ENCODE measurements around the gene IGFL3.

The IGFL3 gene

DNA sequence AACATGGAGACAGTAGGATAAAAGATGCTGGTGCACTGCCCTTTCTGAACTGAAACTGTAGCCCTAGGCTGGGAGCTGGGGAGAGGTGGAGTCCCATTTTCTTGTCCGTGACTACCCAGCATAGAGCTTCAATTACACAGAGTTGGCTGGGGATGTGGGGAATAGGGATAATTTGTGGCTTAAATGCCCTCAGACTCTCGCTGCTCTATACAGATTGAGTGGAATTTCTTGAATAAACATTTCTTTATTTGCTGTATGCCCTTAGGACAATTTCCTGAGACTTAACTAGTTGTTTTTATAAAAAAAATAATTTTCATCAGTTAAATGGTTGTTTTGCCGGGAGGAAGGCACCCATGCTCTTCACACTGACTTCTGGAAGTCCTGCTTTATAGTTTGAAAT, 30.7 kb upstream of the IGFL3 start:
- TF ChIP-seq, protein P1, sequence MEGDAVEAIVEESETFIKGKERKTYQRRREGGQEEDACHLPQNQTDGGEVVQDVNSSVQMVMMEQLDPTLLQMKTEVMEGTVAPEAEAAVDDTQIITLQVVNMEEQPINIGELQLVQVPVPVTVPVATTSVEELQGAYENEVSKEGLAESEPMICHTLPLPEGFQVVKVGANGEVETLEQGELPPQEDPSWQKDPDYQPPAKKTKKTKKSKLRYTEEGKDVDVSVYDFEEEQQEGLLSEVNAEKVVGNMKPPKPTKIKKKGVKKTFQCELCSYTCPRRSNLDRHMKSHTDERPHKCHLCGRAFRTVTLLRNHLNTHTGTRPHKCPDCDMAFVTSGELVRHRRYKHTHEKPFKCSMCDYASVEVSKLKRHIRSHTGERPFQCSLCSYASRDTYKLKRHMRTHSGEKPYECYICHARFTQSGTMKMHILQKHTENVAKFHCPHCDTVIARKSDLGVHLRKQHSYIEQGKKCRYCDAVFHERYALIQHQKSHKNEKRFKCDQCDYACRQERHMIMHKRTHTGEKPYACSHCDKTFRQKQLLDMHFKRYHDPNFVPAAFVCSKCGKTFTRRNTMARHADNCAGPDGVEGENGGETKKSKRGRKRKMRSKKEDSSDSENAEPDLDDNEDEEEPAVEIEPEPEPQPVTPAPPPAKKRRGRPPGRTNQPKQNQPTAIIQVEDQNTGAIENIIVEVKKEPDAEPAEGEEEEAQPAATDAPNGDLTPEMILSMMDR (IDR thresholded peaks at IDR 0.05; ENCODE audit: borderline replicate concordance, control extremely low read depth, extremely low read depth, insufficient read depth, missing control alignments), result no peak
- DNase-seq (ENCODE audit: low spot score), result no peak
- in situ Hi-C loops (cut with MboI; ENCODE audit: low sequenced_read_pairs, unreplicated experiment), result no loop called here

DNA sequence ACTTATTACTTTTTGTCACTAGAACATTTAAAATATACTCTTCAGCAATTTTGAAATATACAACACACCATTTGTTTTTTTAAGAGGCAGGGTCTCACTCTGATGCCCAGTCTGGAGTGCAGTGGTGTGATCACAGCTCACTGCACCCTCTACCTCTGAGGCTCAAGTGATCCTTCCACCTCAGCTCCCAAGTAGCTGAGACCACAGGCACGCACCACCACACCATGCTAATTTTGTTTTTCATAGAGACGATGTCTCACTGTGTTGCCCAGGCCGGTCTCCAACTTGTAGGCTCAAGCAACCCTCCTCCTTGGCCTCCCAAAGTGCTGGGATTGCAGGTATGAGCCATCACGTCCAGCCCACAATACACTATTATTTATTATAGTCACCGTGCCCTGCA, 26.1 kb upstream of the IGFL3 start:
- TF ChIP-seq, protein P1 (IDR thresholded peaks at IDR 0.05; ENCODE audit: borderline replicate concordance, control extremely low read depth, extremely low read depth, insufficient read depth, missing control alignments), result no peak
- in situ Hi-C loops (cut with MboI; ENCODE audit: low sequenced_read_pairs, unreplicated experiment), result no loop called here
- no peak for DNase-seq (ENCODE audit: low spot score)

DNA sequence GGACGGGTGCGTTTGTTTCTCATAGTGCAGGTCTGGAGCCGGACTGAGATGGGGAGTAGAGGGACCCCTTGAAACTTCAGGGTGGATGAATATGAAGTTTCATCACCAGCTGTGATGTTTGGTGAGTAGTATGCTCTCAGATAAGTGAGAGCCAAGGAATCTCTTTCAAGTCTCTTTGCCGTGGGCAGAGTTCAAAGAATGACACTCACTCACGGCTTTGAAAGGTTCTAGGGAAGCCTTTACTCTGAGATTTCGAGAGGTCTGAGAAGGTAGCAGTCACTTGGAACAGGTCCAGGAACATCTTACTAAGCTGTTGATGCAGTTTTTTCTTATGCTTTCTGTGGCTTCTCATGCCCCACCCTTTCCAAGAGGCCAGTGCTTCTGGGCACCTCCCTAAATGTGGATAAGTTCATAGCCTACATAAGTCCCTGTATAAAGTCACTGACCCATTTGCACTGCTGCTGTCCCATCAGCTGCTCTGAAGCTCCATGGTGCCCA, 23.4 kb upstream of the IGFL3 start, which contains the start of gene IGFL2:
TSS of gene IGFL2 (plus strand) at position 448 of the 498 bp plus-strand sequence. CDS start at position 489, 41 bp downstream.
- TF ChIP-seq, protein P1 (IDR thresholded peaks at IDR 0.05; ENCODE audit: borderline replicate concordance, control extremely low read depth, extremely low read depth, insufficient read depth, missing control alignments), result no peak
- no peak for DNase-seq (ENCODE audit: low spot score)
- in situ Hi-C loops (cut with MboI; ENCODE audit: low sequenced_read_pairs, unreplicated experiment), result no loop called here

DNA sequence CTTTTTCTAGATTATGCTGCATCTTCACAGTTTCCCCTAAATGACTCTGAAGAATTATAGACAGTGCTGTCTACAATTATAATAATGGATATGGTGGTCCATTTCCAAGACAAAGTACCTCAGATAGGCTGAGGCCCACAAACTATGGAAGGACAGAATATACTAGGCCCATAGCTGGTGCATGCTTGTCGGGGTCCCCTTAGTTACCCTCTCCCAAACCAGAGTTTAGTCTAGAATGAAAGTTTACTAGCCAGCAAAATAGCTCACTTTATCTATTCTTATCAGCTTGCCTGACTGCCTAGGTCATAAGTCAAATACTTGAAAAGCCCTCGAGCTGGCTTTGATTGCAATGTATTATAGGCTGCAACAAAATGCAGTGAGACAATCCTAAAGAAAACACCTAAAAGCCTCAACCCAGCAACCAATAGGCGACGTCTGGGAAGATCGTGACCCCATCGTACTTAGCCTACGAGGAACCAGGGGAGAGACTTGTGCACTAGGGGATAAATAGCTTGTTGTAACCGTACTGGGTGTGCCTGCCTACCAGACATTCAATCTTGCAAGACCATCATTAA, 22.8 kb upstream of the IGFL3 start:
- DNase-seq (ENCODE audit: low spot score), result no peak
- TF ChIP-seq, protein P1 (IDR thresholded peaks at IDR 0.05; ENCODE audit: borderline replicate concordance, control extremely low read depth, extremely low read depth, insufficient read depth, missing control alignments), result no peak
- in situ Hi-C loops (cut with MboI; ENCODE audit: low sequenced_read_pairs, unreplicated experiment), result no loop called here

DNA sequence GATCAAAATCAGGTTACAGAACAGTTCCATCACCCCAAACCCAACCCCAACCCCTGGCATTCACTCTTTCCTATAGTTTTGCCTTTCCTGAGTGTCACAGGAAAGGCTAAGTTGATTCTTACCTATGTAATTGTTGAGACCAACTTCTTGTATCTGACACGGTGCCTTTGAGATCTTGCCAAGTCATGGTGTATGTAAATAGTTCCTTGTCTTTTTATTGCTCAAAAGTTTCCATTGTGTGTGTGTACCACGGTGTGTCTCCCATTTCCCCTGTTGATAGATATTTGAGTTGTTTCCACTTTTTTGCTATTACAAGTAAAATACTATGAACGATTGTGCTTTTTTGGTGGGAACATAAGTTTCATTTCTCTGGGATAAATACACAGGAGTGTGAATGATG, 20.3 kb upstream of the IGFL3 start:
- TF ChIP-seq, protein P1 (IDR thresholded peaks at IDR 0.05; ENCODE audit: borderline replicate concordance, control extremely low read depth, extremely low read depth, insufficient read depth, missing control alignments), result no peak
- in situ Hi-C loops (cut with MboI; ENCODE audit: low sequenced_read_pairs, unreplicated experiment), result no loop called here
- no peak for DNase-seq (ENCODE audit: low spot score)

DNA sequence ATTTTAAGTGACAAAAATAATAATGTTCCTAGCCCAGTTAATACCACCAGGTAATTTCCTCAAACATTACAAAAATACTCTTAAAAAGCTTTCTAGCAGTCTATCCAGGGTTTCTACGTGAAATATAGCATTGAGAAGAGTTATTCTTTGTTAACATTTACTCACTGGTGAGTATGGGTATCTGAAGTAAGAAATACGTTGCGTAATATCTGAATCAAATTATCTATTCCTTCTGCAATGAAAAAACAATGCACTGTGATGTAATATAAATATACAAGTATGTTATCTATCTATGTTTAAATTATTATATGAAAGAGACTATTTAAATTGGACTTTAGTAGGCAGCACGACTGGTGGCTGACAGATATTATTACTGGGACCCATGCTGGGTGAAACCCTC, 17.8 kb upstream of the IGFL3 start:
- in situ Hi-C loops (cut with MboI; ENCODE audit: low sequenced_read_pairs, unreplicated experiment), result no loop called here
- TF ChIP-seq, protein P1 (IDR thresholded peaks at IDR 0.05; ENCODE audit: borderline replicate concordance, control extremely low read depth, extremely low read depth, insufficient read depth, missing control alignments), result no peak
- no peak for DNase-seq (ENCODE audit: low spot score)
